Fibroblast of lung (primary cell): Measurements from ENCODE around the gene WDR46.

Source experiments
- EZH2 ChIP-seq: IDR thresholded peaks from 2 replicates; pipeline ENCODE4 v1.5.1; 2012; ENCODE audit warnings: low read length, control low read depth, mild to moderate bottlenecking; ENCODE audit errors: missing control alignments
- TF ChIP-seq, protein P1 (sequence below), 2 donors: IDR thresholded peaks in 1 of 2; conservative IDR thresholded peaks in 1 of 2; 1 replicate in 1 of 2; 2 replicates in 1 of 2; pipeline ENCODE4 v1.5.1; 2011 to 2012; ENCODE audit warnings: low read length in 2 of 2, control low read depth in 1 of 2, inconsistent platforms in 1 of 2, low read depth in 1 of 2, mild to moderate bottlenecking in 1 of 2

DNA sequence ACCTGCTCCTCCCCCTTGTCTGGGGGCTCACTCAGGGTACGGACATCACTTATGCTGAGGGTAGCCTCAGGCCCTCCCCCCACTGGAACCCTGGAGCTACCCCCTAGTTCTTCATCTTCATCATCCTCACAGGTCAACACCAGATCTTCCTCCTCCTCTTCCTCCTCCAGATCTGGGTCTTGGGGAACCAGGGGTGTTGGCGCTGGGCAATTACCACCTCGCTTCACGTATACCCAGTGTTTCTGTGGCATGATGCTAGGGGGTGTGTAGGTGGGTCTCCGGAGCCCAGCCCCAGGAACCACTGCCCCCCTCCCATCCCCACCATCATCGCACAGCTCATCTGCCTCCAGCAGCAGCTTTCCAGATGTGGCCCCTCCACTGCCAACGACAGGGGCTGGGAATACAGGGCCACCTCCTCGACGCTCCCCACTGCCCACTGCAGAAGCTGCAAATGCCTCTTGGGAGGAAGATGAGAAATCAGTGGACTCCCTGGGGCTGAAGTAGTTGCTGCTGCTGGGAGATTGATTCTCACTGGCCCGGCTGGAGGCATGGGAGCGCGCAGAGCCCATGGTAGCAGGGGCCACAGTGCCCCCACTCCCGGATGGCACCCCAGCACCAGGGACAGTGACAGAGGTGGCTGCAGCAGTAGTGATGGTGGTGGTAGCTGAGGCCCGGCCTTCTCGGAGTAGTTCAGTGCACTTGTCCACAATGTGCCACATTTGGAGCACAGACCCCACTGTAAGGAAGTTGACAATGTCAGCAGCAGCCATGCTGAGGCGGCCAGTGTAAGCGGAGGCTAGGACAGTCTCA, 27.0 kb upstream of the WDR46 start:
- TF ChIP-seq, protein P1, sequence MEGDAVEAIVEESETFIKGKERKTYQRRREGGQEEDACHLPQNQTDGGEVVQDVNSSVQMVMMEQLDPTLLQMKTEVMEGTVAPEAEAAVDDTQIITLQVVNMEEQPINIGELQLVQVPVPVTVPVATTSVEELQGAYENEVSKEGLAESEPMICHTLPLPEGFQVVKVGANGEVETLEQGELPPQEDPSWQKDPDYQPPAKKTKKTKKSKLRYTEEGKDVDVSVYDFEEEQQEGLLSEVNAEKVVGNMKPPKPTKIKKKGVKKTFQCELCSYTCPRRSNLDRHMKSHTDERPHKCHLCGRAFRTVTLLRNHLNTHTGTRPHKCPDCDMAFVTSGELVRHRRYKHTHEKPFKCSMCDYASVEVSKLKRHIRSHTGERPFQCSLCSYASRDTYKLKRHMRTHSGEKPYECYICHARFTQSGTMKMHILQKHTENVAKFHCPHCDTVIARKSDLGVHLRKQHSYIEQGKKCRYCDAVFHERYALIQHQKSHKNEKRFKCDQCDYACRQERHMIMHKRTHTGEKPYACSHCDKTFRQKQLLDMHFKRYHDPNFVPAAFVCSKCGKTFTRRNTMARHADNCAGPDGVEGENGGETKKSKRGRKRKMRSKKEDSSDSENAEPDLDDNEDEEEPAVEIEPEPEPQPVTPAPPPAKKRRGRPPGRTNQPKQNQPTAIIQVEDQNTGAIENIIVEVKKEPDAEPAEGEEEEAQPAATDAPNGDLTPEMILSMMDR (conservative IDR thresholded peaks at IDR 0.05 in 1 of 2, IDR thresholded peaks at IDR 0.05 in 1 of 2; ENCODE audit: low read depth in 1 of 2, low read length in 2 of 2): no peak
- no peak for TF ChIP-seq EZH2
